Liver (tissue), 9 donors: Measurements from ENCODE around the gene ULBP1. TPM values are rescaled to one million over a fixed set of nuclear protein-coding genes. Genes with fewer than 3 reads are reported as not detected.
"Not testable (repeated sequence)": the region's sequence is repeated elsewhere in the genome, so short reads cannot be mapped to it uniquely, and the experiment has no call there.

Experiments used
- DNase-seq: peaks from one replicate; pipeline ENCODE4 v3.0.0-alpha.2; 2017; ENCODE audit warnings: low spot score
- H3K27ac ChIP-seq, 2 donors: one replicate each; pipeline ENCODE4 v1.7.0; 2013; ENCODE audit warnings: inconsistent platforms in 2 of 2, low read length in 2 of 2, control low read depth in 1 of 2, low read depth in 1 of 2, mild to moderate bottlenecking in 1 of 2
- H3K27me3 ChIP-seq, 4 donors: one replicate each; pipeline versions ENCODE4 v1.6.1 to v1.7.0; 2013; ENCODE audit warnings: low read length in 3 of 4, inconsistent platforms in 1 of 4, mild to moderate bottlenecking in 1 of 4, moderate library complexity in 1 of 4; ENCODE audit not compliant: control insufficient read depth in 4 of 4, insufficient read depth in 4 of 4
- H3K36me3 ChIP-seq, 4 donors: one replicate each; pipeline versions ENCODE4 v1.6.1 to v1.7.0; 2013; ENCODE audit warnings: low read length in 3 of 4, mild to moderate bottlenecking in 3 of 4, low read depth in 1 of 4, moderate library complexity in 1 of 4; ENCODE audit not compliant: control insufficient read depth in 4 of 4, insufficient read depth in 3 of 4
- H3K4me1 ChIP-seq, 4 donors: one replicate each; pipeline versions ENCODE4 v1.6.1 to v1.7.0; 2013; ENCODE audit warnings: low read length in 3 of 4, mild to moderate bottlenecking in 3 of 4, moderate library complexity in 1 of 4; ENCODE audit not compliant: control insufficient read depth in 4 of 4, insufficient read depth in 4 of 4
- H3K4me3 ChIP-seq, 3 donors: one replicate each; pipeline versions ENCODE4 v1.6.1 to v1.7.0; 2013; ENCODE audit warnings: low read length in 3 of 3, control low read depth in 1 of 3, low read depth in 1 of 3, mild to moderate bottlenecking in 1 of 3
- H3K9ac ChIP-seq, 2 donors: one replicate each; pipeline ENCODE4 v1.7.0; 2013; ENCODE audit warnings: low read length in 2 of 2, mild to moderate bottlenecking in 2 of 2, moderate library complexity in 2 of 2, control low read depth in 1 of 2, low read depth in 1 of 2
- H3K9me3 ChIP-seq, 4 donors: one replicate each; pipeline versions ENCODE4 v1.6.1 to v1.7.0; 2013; ENCODE audit warnings: low read length in 3 of 4; ENCODE audit not compliant: control insufficient read depth in 4 of 4
- CTCF ChIP-seq: fragments of 150-350 bp; IDR thresholded peaks from 2 replicates; pipeline ENCODE4 v1.5.1; 2017; ENCODE audit warnings: improper control_type of control experiment, low read depth, low read length; ENCODE audit not compliant: missing input control
- EGR1 ChIP-seq, 2 donors: IDR thresholded peaks; 2 replicates each; pipeline ENCODE4 v1.6.1; 2016 to 2018; ENCODE audit warnings: antibody characterized with exemption in 2 of 2, low read depth in 2 of 2
- FOXA1 ChIP-seq: IDR thresholded peaks from 2 replicates; pipeline ENCODE4 v1.6.1; 2016; ENCODE audit warnings: antibody characterized with exemption
- FOXA2 ChIP-seq: IDR thresholded peaks from 2 replicates; pipeline ENCODE4 v1.6.1; 2016; ENCODE audit warnings: antibody characterized with exemption
- GABPA ChIP-seq, 2 donors: IDR thresholded peaks in 1 of 2; conservative IDR thresholded peaks in 1 of 2; 2 replicates each; pipeline ENCODE4 v1.6.1; 2016; ENCODE audit warnings: antibody characterized with exemption in 2 of 2, mild to moderate bottlenecking in 1 of 2, moderate library complexity in 1 of 2
- HNF4G ChIP-seq: IDR thresholded peaks from 2 replicates; pipeline ENCODE4 v1.6.1; 2016; ENCODE audit warnings: antibody characterized with exemption
- MAX ChIP-seq: IDR thresholded peaks from 2 replicates; pipeline ENCODE4 v1.6.1; 2016; ENCODE audit warnings: antibody characterized with exemption
- REST ChIP-seq: IDR thresholded peaks from 2 replicates; pipeline ENCODE4 v1.6.1; 2016; ENCODE audit warnings: antibody characterized with exemption, mild to moderate bottlenecking
- SP1 ChIP-seq: IDR thresholded peaks from 2 replicates; pipeline ENCODE4 v1.6.1; 2018; ENCODE audit warnings: antibody characterized with exemption, mild to moderate bottlenecking
- ZBTB33 ChIP-seq: IDR thresholded peaks from 2 replicates; pipeline ENCODE4 v1.6.1; 2016; ENCODE audit warnings: antibody characterized with exemption
- WGBS: extraction: QIAGEN DNeasy Blood & Tissue Kit; methylation state at CpG from one replicate; pipeline ENCODE4 v1.1.7; 2013; 5-methylcytosine and 5-hydroxymethylcytosine counted together
- polyA plus RNA-seq, 2 donors: library from polyadenylated mRNA; stranded (reverse) in 1 of 2; unstranded in 1 of 2; fragments of 200-250 nt in 1 of 2; fragments of >200 nt in 1 of 2; fragmentation: Nextera tagmentation in 1 of 2; extraction: Ambion mirVana in 1 of 2; gene quantifications; one replicate each; pipeline versions ENCODE4 v1.2.1 to v1.2.3, GENCODE V29; 2013 to 2015
- total RNA-seq, 2 donors: library from RNA; depleted of rRNA; stranded (reverse); fragments of >200 nt; gene quantifications; one replicate each; pipeline ENCODE4 v1.2.3, GENCODE V29; 2014
- donor health status: healthy.
- donor health status: healthy.
- donor health status: healthy.
- donor health status: healthy.
- donor health status: healthy.

Gene ULBP1
- total and polyA plus RNA-seq, 4 donors: under 0.01 to 0.05 (median 0.03) TPM; not detected in 1

- no peak for TF ChIP-seq MAX
- no peak for TF ChIP-seq ZBTB33
These were observed 28.1 kb upstream of the ULBP1 start (continued) for GRCh38 chr6:149935668-149936067.

- Histone ChIP-seq H3K4me1 (peaks cover 4 to 22% (median 11%) of the 10 kb centered on the region in 4 donors), H3K9ac (no peak overlapping the region), H3K4me3 (no peak overlapping the region), H3K27me3 (peaks cover 0 to 27% (median 16%) of the 10 kb centered on the region in 4 donors), H3K36me3 (no peaks in the 10 kb centered on the region), H3K27ac (no peak overlapping the region), H3K9me3 (no peaks in the 10 kb centered on the region)
- DNase-seq: no peak
- 32% methylated on average over 2 of the region's 2 CpGs for WGBS
- TF ChIP-seq MAX (no peak), ZBTB33 (no peak), REST (no peak), FOXA2 (no peak), FOXA1 (no peak), SP1 (no peak), GABPA (IDR thresholded peaks at IDR 0.05 in 1 of 2, conservative IDR thresholded peaks at IDR 0.05 in 1 of 2) (no peak), HNF4G (no peak), EGR1 (IDR thresholded peaks at IDR 0.05; ENCODE audit: low read depth in 2 of 2) (no peak), CTCF (no peak)
These were observed 27.0 kb upstream of the ULBP1 start for GRCh38 chr6:149936743-149937142.

GRCh38 chr6:149938013-149938570 lies 25.7 kb upstream of the ULBP1 start:
- not testable (repeated sequence) for H3K9me3 ChIP-seq, H3K36me3 ChIP-seq, H3K27ac ChIP-seq, H3K9ac ChIP-seq, DNase-seq
- peaks cover 9 to 27% (median 14%) of the 10 kb centered on the region in 4 donors for H3K4me1 ChIP-seq
- 3% methylated on average over 15 of the region's 20 CpGs for WGBS
- H3K27me3 ChIP-seq: peaks cover 0 to 27% (median 16%) of the 10 kb centered on the region in 4 donors
- H3K4me3 ChIP-seq: peak overlapping the region in 1 of 3 donors; percentile 57
